OCI-LY7 (cell line): ENCODE results near the gene DOCK7. TPM values are rescaled to one million over a fixed set of nuclear protein-coding genes. Genes with fewer than 3 reads are reported as not detected.

ENCODE experiments used
- BruUV-seq: library from RNA; stranded (reverse); fragments of 400-500 nt; replicated peaks from 2 replicates; lab custom pipeline; 2021; lab: Mats Ljungman, UMichigan
- CTCF ChIA-PET: fragments of 300-600 bp; sonication (Branson Sonifier 250); formaldehyde crosslinking; loops from one replicate; lab custom pipeline; 2022; ENCODE audit warnings: antibody characterized with exemption; ENCODE audit not compliant: unreplicated experiment; lab: Charles Lee
- POLR2A ChIA-PET: fragments of 300-600 bp; sonication (Branson Sonifier 250); formaldehyde crosslinking; loops from one replicate; lab custom pipeline; 2022; ENCODE audit warnings: antibody characterized with exemption; lab: Charles Lee
- DNase-seq: peaks from one replicate; pipeline ENCODE4 v3.0.0-alpha.2; 2015; ENCODE audit warnings: low spot score
- H2AFZ ChIP-seq: fragments of 200-600 bp; sonication (generic), shearing (Covaris generic); 2 replicates; pipeline ENCODE4 v1.6.1; 2014; ENCODE audit warnings: mild to moderate bottlenecking, antibody characterized with exemption, low read length, moderate library complexity
- H3K27ac ChIP-seq: fragments of 200-600 bp; sonication (generic); 2 replicates; pipeline ENCODE4 v1.5.1; 2014; ENCODE audit warnings: mixed run types, low read depth, mild to moderate bottlenecking, moderate library complexity, low read length, inconsistent platforms; ENCODE audit not compliant: poor library complexity, severe bottlenecking
- H3K36me3 ChIP-seq: fragments of 200-600 bp; sonication (generic); 2 replicates; pipeline ENCODE4 v1.6.1; 2014; ENCODE audit warnings: mild to moderate bottlenecking, antibody characterized with exemption, low read length, moderate library complexity, mixed read lengths; ENCODE audit not compliant: insufficient read depth
- H3K4me1 ChIP-seq: fragments of 200-600 bp; sonication (generic); 2 replicates; pipeline ENCODE4 v1.5.1; 2014; ENCODE audit warnings: mild to moderate bottlenecking, low read length; ENCODE audit not compliant: insufficient read depth, poor library complexity, severe bottlenecking
- H3K4me2 ChIP-seq: fragments of 200-600 bp; sonication (generic); 2 replicates; pipeline ENCODE4 v1.6.1; 2014; ENCODE audit warnings: mild to moderate bottlenecking, low read length
- H3K4me3 ChIP-seq: fragments of 200-600 bp; sonication (generic); 2 replicates; pipeline ENCODE4 v1.5.1; 2014; ENCODE audit warnings: mild to moderate bottlenecking, low read depth, low read length; ENCODE audit not compliant: poor library complexity, severe bottlenecking
- H3K79me2 ChIP-seq: fragments of 200-600 bp; sonication (generic); 2 replicates; pipeline ENCODE4 v1.6.1; 2016; ENCODE audit warnings: low read depth, mild to moderate bottlenecking, low read length, moderate library complexity, mixed read lengths; ENCODE audit not compliant: insufficient read depth
- H3K9me2 ChIP-seq: fragments of 200-600 bp; sonication (generic); 2 replicates; pipeline ENCODE4 v1.6.1; 2016; ENCODE audit warnings: mild to moderate bottlenecking, low read length, mixed read lengths; ENCODE audit not compliant: insufficient read depth
- H3K9me3 ChIP-seq: fragments of 200-600 bp; sonication (generic); 2 replicates; pipeline ENCODE4 v1.6.1; 2014; ENCODE audit warnings: mild to moderate bottlenecking, mixed run types, low read length, mixed read lengths
- H4K20me1 ChIP-seq: fragments of 200-600 bp; sonication (generic); 2 replicates; pipeline ENCODE4 v1.6.1; 2014; ENCODE audit warnings: mild to moderate bottlenecking, antibody characterized with exemption, low read length, moderate library complexity, mixed read lengths; ENCODE audit not compliant: insufficient read depth
- CTCF ChIP-seq: fragments of 200-600 bp; sonication (generic); conservative IDR thresholded peaks from 2 replicates; pipeline ENCODE4 v1.5.1; 2014; ENCODE audit warnings: mild to moderate bottlenecking, antibody characterized with exemption, low read length, moderate library complexity, mixed read lengths
- EZH2phosphoT487 ChIP-seq: fragments of 200-600 bp; sonication (generic); IDR thresholded peaks from 2 replicates; pipeline ENCODE4 v1.6.1; 2018; ENCODE audit warnings: low read depth, borderline replicate concordance, mild to moderate bottlenecking, mixed run types, antibody characterized with exemption, low read length, moderate library complexity, mixed read lengths
- intact Hi-C: fragments of 100-400 bp; cut with micrococcal nuclease; formaldehyde crosslinking; loops from one replicate; pipeline ENCODE4 v1.10.0; 2022; ENCODE audit not compliant: unreplicated experiment
- total RNA-seq, 2 experiments: library from RNA; depleted of rRNA in 1 of 2; stranded (reverse); fragments of >200 nt in 1 of 2; shearing (Covaris generic) in 1 of 2; gene quantifications; 2 replicates each; pipeline ENCODE4 v1.2.3, GENCODE V29; 2014 to 2022

DOCK7 gene
- total RNA-seq, 2 experiments from 2014 or later: 19.5 to 20.3 TPM

DNA sequence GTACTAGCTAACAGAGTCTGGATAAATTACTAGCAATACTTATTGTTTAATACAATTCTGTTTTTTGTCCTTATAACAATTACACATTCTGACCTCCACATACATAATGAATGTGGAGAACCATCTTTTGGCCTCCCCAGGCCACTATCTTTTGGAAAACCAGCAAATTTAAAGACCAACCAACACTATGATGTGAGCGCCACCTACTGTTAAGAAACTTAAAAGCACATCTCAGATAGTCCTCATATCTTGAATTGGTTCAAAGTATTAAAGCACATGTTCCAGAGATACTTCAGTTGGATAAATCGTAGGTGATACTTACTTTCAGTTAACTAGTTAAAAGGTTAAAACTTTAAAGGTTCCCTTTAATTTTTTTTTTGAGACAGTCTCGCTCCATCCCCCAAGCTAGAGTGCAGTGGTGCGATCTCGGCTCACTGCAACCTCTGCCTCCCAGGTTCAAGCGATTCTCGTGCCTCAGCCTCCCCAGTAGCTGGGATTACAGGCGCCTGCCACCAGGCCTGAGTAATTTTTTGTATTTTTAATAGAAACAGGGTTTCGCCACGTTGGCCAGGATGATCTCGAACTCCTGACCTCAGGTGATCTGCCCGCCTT, 280.7 kb downstream of the DOCK7 start:
- H4K20me1 ChIP-seq: no peaks in the 10 kb centered on the region
- no peaks in the 10 kb centered on the region for H3K4me1 ChIP-seq
- intact Hi-C loops: loop anchor here (1.0 to 10.0 kb wide), 3 partner anchors 113 to 337 kb away; no protein-coding TSS in a partner anchor
- H2AFZ ChIP-seq: no peak overlapping the region
- H3K4me2 ChIP-seq: no peak overlapping the region
- no TSS peak for BruUV-seq
- H3K27ac ChIP-seq: no peak overlapping the region
- no peak overlapping the region for H3K4me3 ChIP-seq
- DNase-seq: peak; percentile 61
- H3K79me2 ChIP-seq: no peaks in the 10 kb centered on the region
- H3K36me3 ChIP-seq: no peaks in the 10 kb centered on the region
- H3K9me3 ChIP-seq: no peaks in the 10 kb centered on the region
- H3K9me2 ChIP-seq: no peaks in the 10 kb centered on the region
- POLR2A ChIA-PET: no interaction called here
- TF ChIP-seq EZH2phosphoT487 (no peak), CTCF (peak; percentile 93)
- CTCF ChIA-PET: no interaction called here

DNA sequence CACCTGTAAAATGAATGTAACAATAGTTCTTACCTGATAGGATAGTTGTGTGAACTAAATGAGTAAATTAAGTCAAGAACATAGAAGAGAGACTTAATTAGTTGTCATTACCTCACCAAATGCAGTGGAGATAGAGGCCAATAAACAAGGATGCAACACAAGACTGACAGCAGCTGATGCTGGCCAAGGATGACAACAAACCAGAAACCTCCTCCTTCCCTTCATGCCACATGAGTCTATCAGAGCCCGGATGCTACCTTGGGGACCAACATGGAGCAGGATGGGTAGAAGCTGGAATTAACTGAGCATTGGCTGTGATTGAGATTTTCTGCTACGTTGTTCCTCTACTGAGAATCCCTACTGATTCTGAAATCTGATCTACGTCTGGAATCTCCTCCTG, 281.6 kb downstream of the DOCK7 start:
- Histone ChIP-seq H3K4me1 (no peaks in the 10 kb centered on the region), H3K9me2 (no peaks in the 10 kb centered on the region), H3K79me2 (no peaks in the 10 kb centered on the region), H4K20me1 (no peaks in the 10 kb centered on the region), H3K36me3 (no peaks in the 10 kb centered on the region), H2AFZ (no peak overlapping the region), H3K4me2 (no peak overlapping the region), H3K9me3 (no peaks in the 10 kb centered on the region), H3K27ac (no peak overlapping the region), H3K4me3 (no peak overlapping the region)
- intact Hi-C loops: loop anchor here (10.0 kb wide), 2 partner anchors 112 to 338 kb away; no protein-coding TSS in a partner anchor
- BruUV-seq: no TSS peak
- ChIA-PET CTCF (no interaction called here), POLR2A (interaction anchor here (0.6 kb wide), 1 partner anchor 564 kb away, joined by 3 read pairs; no protein-coding TSS in a partner anchor)
- no peak for DNase-seq
- TF ChIP-seq CTCF (no peak), EZH2phosphoT487 (no peak)

DNA sequence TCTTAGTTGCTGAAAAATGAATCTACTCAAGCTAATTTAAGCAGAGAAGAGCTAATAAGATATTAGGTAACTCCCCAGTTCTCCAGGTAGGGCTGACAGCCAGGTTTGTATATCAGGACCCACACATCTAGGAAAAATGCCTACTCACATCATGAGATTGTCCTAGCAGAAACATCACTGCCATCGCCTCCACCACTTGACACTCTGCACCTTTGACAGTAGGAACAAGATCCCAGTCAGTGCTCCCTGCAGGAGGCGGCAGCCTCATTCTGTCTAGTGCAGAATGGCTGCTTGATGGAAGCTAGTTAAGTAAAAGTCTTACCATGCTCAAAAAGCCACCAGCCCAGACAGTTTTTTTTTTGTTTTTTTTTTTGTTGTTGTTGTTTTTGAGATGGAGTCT, 282.9 kb downstream of the DOCK7 start:
- H3K9me2 ChIP-seq: no peaks in the 10 kb centered on the region
- POLR2A ChIA-PET: no interaction called here
- no peaks in the 10 kb centered on the region for H3K36me3 ChIP-seq
- CTCF ChIA-PET: no interaction called here
- H3K4me1 ChIP-seq: no peaks in the 10 kb centered on the region
- no peaks in the 10 kb centered on the region for H3K79me2 ChIP-seq
- H3K27ac ChIP-seq: no peak overlapping the region
- no peak overlapping the region for H3K4me3 ChIP-seq
- no peak for DNase-seq
- H3K4me2 ChIP-seq: no peak overlapping the region
- BruUV-seq: no TSS peak
- H2AFZ ChIP-seq: no peak overlapping the region
- intact Hi-C loops: loop anchor here (10.0 kb wide), 2 partner anchors 110 to 340 kb away; no protein-coding TSS in a partner anchor
- TF ChIP-seq CTCF (no peak), EZH2phosphoT487 (no peak)
- no peaks in the 10 kb centered on the region for H4K20me1 ChIP-seq
- H3K9me3 ChIP-seq: no peaks in the 10 kb centered on the region
